Sigmoid colon (tissue), 7 donors: ENCODE data around the gene FBL. TPM values are rescaled to one million over a fixed set of nuclear protein-coding genes. Genes with fewer than 3 reads are reported as not detected.

ENCODE experiments used
- DNase-seq: peaks from one replicate; pipeline ENCODE4 v3.0.0-alpha.2; 2019
- H3K27ac ChIP-seq, 4 donors: fragments of 200-600 bp; sonication (generic); one replicate each; pipeline ENCODE4 v1.5.1; 2016 to 2019; ENCODE audit warnings: mild to moderate bottlenecking in 1 of 4
- H3K27me3 ChIP-seq, 3 donors: fragments of 200-600 bp; sonication (generic); one replicate each; pipeline ENCODE4 v1.5.1; 2019; ENCODE audit warnings: mild to moderate bottlenecking in 1 of 3
- H3K36me3 ChIP-seq, 4 donors: fragments of 200-600 bp; sonication (generic); one replicate each; pipeline ENCODE4 v1.5.1; 2016 to 2019
- H3K4me1 ChIP-seq, 4 donors: fragments of 200-600 bp; sonication (generic); one replicate each; pipeline ENCODE4 v1.5.1; 2017 to 2019
- H3K4me3 ChIP-seq, 4 donors: fragments of 200-600 bp; sonication (generic); one replicate each; pipeline ENCODE4 v1.5.1; 2017 to 2019; ENCODE audit warnings: mild to moderate bottlenecking in 2 of 4, moderate library complexity in 1 of 4
- H3K9me3 ChIP-seq, 4 donors: fragments of 200-600 bp in 3 of 4; sonication (generic) in 3 of 4; one replicate each; pipeline versions ENCODE4 v1.5.1 to v1.6.1; 2013 to 2019
- CTCF ChIP-seq, 4 experiments: fragments of 450-650 bp in 3 of 4; fragments of 200-600 bp in 1 of 4; IDR thresholded peaks; one replicate each; pipeline ENCODE4 v1.5.1; 2016 to 2019; ENCODE audit warnings: antibody characterized with exemption in 4 of 4, mild to moderate bottlenecking in 3 of 4, moderate library complexity in 2 of 4
- EP300 ChIP-seq, 4 donors: sonication (generic); formaldehyde crosslinking; IDR thresholded peaks; one replicate each; pipeline ENCODE4 v1.6.1; 2017; ENCODE audit warnings: antibody characterized with exemption in 4 of 4
- POLR2A ChIP-seq, 2 donors: fragments of 450-650 bp; IDR thresholded peaks; one replicate each; pipeline ENCODE4 v1.6.1; 2016; ENCODE audit warnings: antibody characterized with exemption in 2 of 2, mild to moderate bottlenecking in 2 of 2, moderate library complexity in 2 of 2
- POLR2AphosphoS5 ChIP-seq, 4 donors: sonication (generic); formaldehyde crosslinking; IDR thresholded peaks; one replicate each; pipeline ENCODE4 v1.6.1; 2017; ENCODE audit warnings: antibody characterized with exemption in 4 of 4
- WGBS, 2 donors: extraction: QIAGEN DNeasy Blood & Tissue Kit; methylation state at CpG; one replicate each; pipeline ENCODE4 v1.1.7; 2013; 5-methylcytosine and 5-hydroxymethylcytosine counted together
- intact Hi-C: fragments of 100-400 bp; cut with DNase I; formaldehyde crosslinking; loops from one replicate; pipeline ENCODE4 v1.15.1; 2023
- polyA plus RNA-seq, 3 donors: library from polyadenylated mRNA; stranded (reverse); fragments of 200-250 nt; gene quantifications; one replicate each; pipeline ENCODE4 v1.2.3, GENCODE V29; 2013
- total RNA-seq, 4 donors: library from RNA; depleted of rRNA; stranded (reverse); fragments of >200 nt; gene quantifications; one replicate each; pipeline ENCODE4 v1.1.0, GENCODE V29; 2016
- donor health status: healthy with polysubstance abuse.
- donor health status: Bipolar disorder and iron deficiency.
- donor health status: healthy.

FBL gene
- total and polyA plus RNA-seq, 7 donors, result 96.4 to 333 (median 121) TPM

GRCh38 chr19:39867133-39867532 lies 21.0 kb upstream of the FBL start:
- intact Hi-C loops, result no loop called here
- no peak for DNase-seq
- Histone ChIP-seq H3K9me3 (no peaks in the 10 kb centered on the region), H3K36me3 (no peaks in the 10 kb centered on the region), H3K4me1 (no peaks in the 10 kb centered on the region), H3K27me3 (no peaks in the 10 kb centered on the region), H3K27ac (no peak overlapping the region), H3K4me3 (no peak overlapping the region)
- WGBS, 2 donors, result 91 to 93% methylated on average over 2 of the region's 2 CpGs
- TF ChIP-seq POLR2A (IDR thresholded peaks at IDR 0.05), result no peak
- no peak for TF ChIP-seq CTCF (IDR thresholded peaks at IDR 0.05)
- no peak for TF ChIP-seq POLR2AphosphoS5 (IDR thresholded peaks at IDR 0.05)
- TF ChIP-seq EP300 (IDR thresholded peaks at IDR 0.05), result no peak

GRCh38 chr19:39865953-39866352 lies 19.8 kb upstream of the FBL start:
- H3K9me3 ChIP-seq, result no peaks in the 10 kb centered on the region
- no peaks in the 10 kb centered on the region for H3K4me1 ChIP-seq
- H3K4me3 ChIP-seq, result no peak overlapping the region
- no peaks in the 10 kb centered on the region for H3K36me3 ChIP-seq
- 84 to 90% methylated on average over 5 of the region's 5 CpGs for WGBS, 2 donors
- H3K27ac ChIP-seq, result no peak overlapping the region
- H3K27me3 ChIP-seq, result no peaks in the 10 kb centered on the region
- intact Hi-C loops, result no loop called here
- TF ChIP-seq POLR2A (IDR thresholded peaks at IDR 0.05) (no peak), EP300 (IDR thresholded peaks at IDR 0.05) (no peak), POLR2AphosphoS5 (IDR thresholded peaks at IDR 0.05) (no peak), CTCF (IDR thresholded peaks at IDR 0.05) (no peak)
- DNase-seq, result no peak

- H3K27ac ChIP-seq, result no peak overlapping the region
- H3K4me1 ChIP-seq, result no peaks in the 10 kb centered on the region
- no peaks in the 10 kb centered on the region for H3K36me3 ChIP-seq
- intact Hi-C loops, result no loop called here
- no peak for TF ChIP-seq CTCF (IDR thresholded peaks at IDR 0.05)
- no peak for TF ChIP-seq EP300 (IDR thresholded peaks at IDR 0.05)
- TF ChIP-seq POLR2A (IDR thresholded peaks at IDR 0.05), result no peak
- TF ChIP-seq POLR2AphosphoS5 (IDR thresholded peaks at IDR 0.05), result no peak
- H3K4me3 ChIP-seq, result no peak overlapping the region
- WGBS, 2 donors, result 91 to 92% methylated on average over 2 of the region's 2 CpGs
- H3K27me3 ChIP-seq, result no peaks in the 10 kb centered on the region
- DNase-seq, result no peak
- no peaks in the 10 kb centered on the region for H3K9me3 ChIP-seq
These were observed 19.0 kb upstream of the FBL start for GRCh38 chr19:39865186-39865585.

- Histone ChIP-seq H3K36me3 (no peaks in the 10 kb centered on the region), H3K27me3 (no peaks in the 10 kb centered on the region), H3K4me1 (no peaks in the 10 kb centered on the region), H3K4me3 (no peak overlapping the region), H3K27ac (no peak overlapping the region), H3K9me3 (no peaks in the 10 kb centered on the region)
- 82 to 88% methylated on average over 2 of the region's 2 CpGs for WGBS, 2 donors
- DNase-seq, result no peak
- intact Hi-C loops, result no loop called here
- TF ChIP-seq CTCF (IDR thresholded peaks at IDR 0.05), result no peak
- TF ChIP-seq EP300 (IDR thresholded peaks at IDR 0.05), result no peak
These were observed 17.9 kb upstream of the FBL start for GRCh38 chr19:39864118-39864517.

- intact Hi-C loops, result no loop called here
- Histone ChIP-seq H3K4me3 (no peak overlapping the region), H3K27ac (no peak overlapping the region), H3K4me1 (no peaks in the 10 kb centered on the region), H3K9me3 (no peaks in the 10 kb centered on the region), H3K36me3 (no peaks in the 10 kb centered on the region), H3K27me3 (no peaks in the 10 kb centered on the region)
- TF ChIP-seq EP300 (IDR thresholded peaks at IDR 0.05) (no peak), POLR2A (IDR thresholded peaks at IDR 0.05) (no peak), POLR2AphosphoS5 (IDR thresholded peaks at IDR 0.05) (no peak), CTCF (IDR thresholded peaks at IDR 0.05) (no peak)
- peak; percentile 80 for DNase-seq
- WGBS, 2 donors, result 45 to 78% methylated on average over 11 of the region's 11 CpGs
These were observed 12.4 kb upstream of the FBL start for GRCh38 chr19:39858541-39858940.
